Lower lobe of right lung (tissue), 2 donors: ENCODE data around the gene KIF18A. TPM values are rescaled to one million over a fixed set of nuclear protein-coding genes. Genes with fewer than 3 reads are reported as not detected.
A peak's percentile ranks its signal among the peaks of the same experiment; 100 is the strongest.

Source experiments
- ATAC-seq, 2 donors: fragments of 200-7000 bp; cut with Tn5 transposase; one replicate each; pipeline ENCODE4 v1.9.1; 2020 to 2022; ENCODE audit warnings: mild to moderate bottlenecking in 2 of 2, moderate library complexity in 2 of 2
- DNase-seq: peaks from one replicate; pipeline ENCODE4 v3.0.0-alpha.2; 2020
- H3K27ac ChIP-seq: fragments of 200-600 bp; one replicate; pipeline ENCODE4 v1.8.0; 2022
- H3K27me3 ChIP-seq: fragments of 200-600 bp; one replicate; pipeline ENCODE4 v1.8.0; 2022; ENCODE audit warnings: low read depth
- H3K36me3 ChIP-seq: fragments of 200-600 bp; one replicate; pipeline ENCODE4 v1.8.0; 2022; ENCODE audit warnings: mild to moderate bottlenecking
- H3K4me1 ChIP-seq: fragments of 200-600 bp; one replicate; pipeline ENCODE4 v1.8.0; 2022
- H3K4me3 ChIP-seq: fragments of 200-600 bp; one replicate; pipeline ENCODE4 v1.8.0; 2022; ENCODE audit warnings: mild to moderate bottlenecking
- H3K9me3 ChIP-seq: fragments of 200-600 bp; one replicate; pipeline ENCODE4 v1.8.0; 2022
- intact Hi-C: fragments of 100-400 bp; cut with DNase I; formaldehyde crosslinking; loops from one replicate; pipeline ENCODE4 v1.11.0; 2022
- total RNA-seq: library from RNA; stranded (reverse); fragmentation: NEBNext Ultra II Directional; extraction: Animal tissue kit (Norgen Biotek cat#: 25700); gene quantifications from one replicate; pipeline ENCODE4 v1.2.1, GENCODE V29; 2021
- TF ChIP-seq, protein P1 (sequence below): fragments of 200-600 bp; IDR thresholded peaks from one replicate; pipeline ENCODE4 v1.8.0; 2022; ENCODE audit warnings: antibody characterized with exemption, mild to moderate bottlenecking
- donor health status: DM: no; HTN: yes; CAD: no; lungs with severe emphysema.

KIF18A gene
- total RNA-seq, 1 donor from 2014 or later = 2.4 TPM

DNA sequence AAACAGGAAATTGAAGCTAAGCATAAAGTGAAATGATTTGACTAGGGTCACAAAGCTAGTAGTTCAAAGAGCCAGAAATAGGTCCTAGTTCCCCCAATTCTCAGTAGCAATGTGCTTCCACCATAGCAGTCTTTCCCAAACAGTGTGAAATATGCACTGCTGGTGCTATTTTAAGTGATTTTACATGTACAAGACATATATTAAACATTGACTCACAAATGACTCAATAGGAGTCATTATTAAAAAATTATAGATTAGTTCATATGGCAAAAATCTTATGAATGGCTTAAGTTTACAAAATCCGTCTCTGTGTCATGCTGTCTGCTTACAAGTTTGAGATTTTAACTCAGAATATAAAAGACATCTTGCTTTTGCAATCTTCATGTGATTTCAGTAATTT is 21.4 kb downstream of the KIF18A start:
- H3K4me1 ChIP-seq = no peaks in the 10 kb centered on the region
- intact Hi-C loops = no loop called here
- no peaks in the 10 kb centered on the region for H3K9me3 ChIP-seq
- TF ChIP-seq, protein P1, sequence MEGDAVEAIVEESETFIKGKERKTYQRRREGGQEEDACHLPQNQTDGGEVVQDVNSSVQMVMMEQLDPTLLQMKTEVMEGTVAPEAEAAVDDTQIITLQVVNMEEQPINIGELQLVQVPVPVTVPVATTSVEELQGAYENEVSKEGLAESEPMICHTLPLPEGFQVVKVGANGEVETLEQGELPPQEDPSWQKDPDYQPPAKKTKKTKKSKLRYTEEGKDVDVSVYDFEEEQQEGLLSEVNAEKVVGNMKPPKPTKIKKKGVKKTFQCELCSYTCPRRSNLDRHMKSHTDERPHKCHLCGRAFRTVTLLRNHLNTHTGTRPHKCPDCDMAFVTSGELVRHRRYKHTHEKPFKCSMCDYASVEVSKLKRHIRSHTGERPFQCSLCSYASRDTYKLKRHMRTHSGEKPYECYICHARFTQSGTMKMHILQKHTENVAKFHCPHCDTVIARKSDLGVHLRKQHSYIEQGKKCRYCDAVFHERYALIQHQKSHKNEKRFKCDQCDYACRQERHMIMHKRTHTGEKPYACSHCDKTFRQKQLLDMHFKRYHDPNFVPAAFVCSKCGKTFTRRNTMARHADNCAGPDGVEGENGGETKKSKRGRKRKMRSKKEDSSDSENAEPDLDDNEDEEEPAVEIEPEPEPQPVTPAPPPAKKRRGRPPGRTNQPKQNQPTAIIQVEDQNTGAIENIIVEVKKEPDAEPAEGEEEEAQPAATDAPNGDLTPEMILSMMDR = no peak
- H3K27ac ChIP-seq = no peak overlapping the region
- no peak overlapping the region for H3K4me3 ChIP-seq
- H3K27me3 ChIP-seq = no peaks in the 10 kb centered on the region
- ATAC-seq = no peak
- DNase-seq = no peak
- no peaks in the 10 kb centered on the region for H3K36me3 ChIP-seq

DNA sequence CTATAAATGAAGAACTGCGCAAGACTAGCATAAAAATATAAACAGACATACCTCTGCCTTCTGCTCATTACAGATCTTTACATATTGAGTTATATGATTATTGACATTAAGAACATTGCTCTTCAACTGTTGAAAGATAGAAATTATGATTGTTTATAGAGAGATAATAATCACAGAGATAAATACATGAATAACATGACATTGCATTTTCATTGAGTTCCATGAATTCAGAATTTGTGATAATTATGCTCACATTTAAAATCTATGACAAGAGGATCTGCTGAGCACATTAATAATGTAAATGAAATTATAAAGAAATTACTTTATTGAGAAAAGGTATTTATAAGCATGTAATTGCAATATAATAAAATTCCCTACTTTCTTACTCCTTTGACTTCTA is 24.8 kb downstream of the KIF18A start:
- intact Hi-C loops = no loop called here
- Histone ChIP-seq H3K9me3 (no peaks in the 10 kb centered on the region), H3K4me3 (no peak overlapping the region), H3K27me3 (no peaks in the 10 kb centered on the region), H3K27ac (no peak overlapping the region), H3K4me1 (no peaks in the 10 kb centered on the region), H3K36me3 (no peaks in the 10 kb centered on the region)
- no peak for ATAC-seq
- DNase-seq = no peak
- TF ChIP-seq, protein P1 = no peak

DNA sequence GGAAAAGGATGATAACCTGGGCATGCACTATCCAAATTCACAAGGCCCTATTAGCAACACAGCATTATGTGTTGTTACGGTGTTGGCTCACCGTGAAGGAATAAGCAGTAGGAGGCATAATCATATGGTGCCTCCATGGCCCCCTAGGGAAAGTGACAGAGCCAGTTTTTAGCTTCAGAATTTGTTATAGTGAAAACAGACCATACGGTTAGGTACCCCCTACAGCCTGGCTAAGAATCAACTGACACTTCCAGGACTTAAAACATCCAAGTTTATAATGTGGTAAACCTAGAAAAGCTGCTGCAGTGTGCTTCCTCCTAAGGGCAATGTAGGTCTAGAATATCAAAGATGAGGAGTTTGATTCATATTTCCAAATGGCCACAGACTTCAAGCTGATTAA is 30.4 kb downstream of the KIF18A start:
- H3K9me3 ChIP-seq = no peaks in the 10 kb centered on the region
- intact Hi-C loops = no loop called here
- H3K27me3 ChIP-seq = no peaks in the 10 kb centered on the region
- H3K4me1 ChIP-seq = no peaks in the 10 kb centered on the region
- no peak overlapping the region for H3K27ac ChIP-seq
- no peak for ATAC-seq
- no peaks in the 10 kb centered on the region for H3K36me3 ChIP-seq
- H3K4me3 ChIP-seq = no peak overlapping the region
- DNase-seq = no peak
- TF ChIP-seq, protein P1 = no peak

DNA sequence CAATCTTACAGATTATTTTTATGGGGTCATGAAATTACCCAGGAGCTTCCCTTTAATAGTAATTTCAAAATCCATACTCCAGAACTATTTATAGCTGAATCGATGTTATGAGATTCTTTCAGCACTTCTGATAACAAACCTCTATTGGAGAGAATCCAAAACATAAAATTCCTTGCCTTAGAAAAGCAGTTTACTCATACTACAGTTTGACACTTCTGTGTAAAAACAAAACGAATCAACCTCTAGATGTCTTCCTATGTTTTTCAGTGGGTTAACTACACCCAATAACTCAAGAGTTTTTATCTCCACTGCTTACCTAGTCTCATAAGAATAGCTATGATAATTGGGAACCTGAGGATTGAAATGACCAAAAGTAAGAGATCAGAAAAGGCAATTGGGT is 35.6 kb downstream of the KIF18A start:
- Histone ChIP-seq H3K27ac (no peak overlapping the region), H3K36me3 (no peaks in the 10 kb centered on the region), H3K4me3 (no peak overlapping the region), H3K4me1 (no peaks in the 10 kb centered on the region), H3K27me3 (no peaks in the 10 kb centered on the region), H3K9me3 (no peaks in the 10 kb centered on the region)
- TF ChIP-seq, protein P1 = no peak
- intact Hi-C loops = no loop called here
- DNase-seq = no peak
- no peak for ATAC-seq

DNA sequence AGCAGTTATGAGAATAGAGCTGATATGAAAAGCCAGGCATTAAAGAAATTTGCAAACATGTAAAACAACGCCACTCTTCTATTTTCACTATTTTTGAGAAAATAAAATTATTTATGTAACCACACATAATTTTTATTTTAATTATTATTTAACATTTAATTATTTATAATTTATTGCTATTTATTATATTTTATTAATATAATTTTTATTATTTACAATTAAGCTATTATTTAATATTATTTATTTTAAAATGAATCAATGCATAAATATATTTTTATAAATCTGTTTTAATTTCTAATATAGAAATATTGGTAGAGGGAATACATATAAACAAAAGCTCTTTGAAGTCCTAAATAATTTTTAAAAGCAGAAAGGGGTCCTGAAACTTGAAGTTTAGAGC is 36.7 kb downstream of the KIF18A start:
- no peak overlapping the region for H3K4me3 ChIP-seq
- no peaks in the 10 kb centered on the region for H3K9me3 ChIP-seq
- H3K36me3 ChIP-seq = no peaks in the 10 kb centered on the region
- DNase-seq (no peak), ATAC-seq (no peak)
- TF ChIP-seq, protein P1 = no peak
- no peaks in the 10 kb centered on the region for H3K27me3 ChIP-seq
- H3K27ac ChIP-seq = no peak overlapping the region
- no peaks in the 10 kb centered on the region for H3K4me1 ChIP-seq
- intact Hi-C loops = no loop called here

DNA sequence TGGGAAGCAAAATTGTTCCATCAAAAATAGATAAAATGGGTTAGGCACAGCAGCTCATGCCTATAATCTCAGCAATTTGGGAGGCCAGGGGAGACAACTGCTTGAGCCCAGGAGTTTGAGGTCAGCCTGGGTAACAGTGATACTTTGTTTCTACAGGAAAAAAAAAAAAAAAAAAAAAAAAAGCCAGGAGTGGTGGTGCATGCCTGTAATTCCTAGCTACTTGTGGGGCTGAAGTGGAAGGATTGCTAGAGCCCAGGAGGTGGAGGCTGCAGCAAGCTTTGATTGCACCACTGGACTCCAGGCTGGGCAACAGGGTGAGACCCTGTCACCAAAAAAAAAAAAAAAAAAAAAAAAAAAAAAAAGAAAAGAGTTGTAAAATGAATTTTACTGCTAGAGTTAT is 49.6 kb downstream of the KIF18A start:
- no peaks in the 10 kb centered on the region for H3K9me3 ChIP-seq
- H3K4me3 ChIP-seq = no peak overlapping the region
- intact Hi-C loops = no loop called here
- TF ChIP-seq, protein P1 = no peak
- H3K36me3 ChIP-seq = no peaks in the 10 kb centered on the region
- no peaks in the 10 kb centered on the region for H3K27me3 ChIP-seq
- H3K27ac ChIP-seq = no peak overlapping the region
- H3K4me1 ChIP-seq = no peaks in the 10 kb centered on the region
- DNase-seq (no peak), ATAC-seq (peak; percentile 42 to 68)
